ENCODE measurements around the gene MUC5B. TPM values are rescaled to one million over a fixed set of nuclear protein-coding genes. Genes with fewer than 3 reads are reported as not detected.
A peak's percentile ranks its signal among the peaks of the same experiment; 100 is the strongest.

MUC5B gene
- total and polyA plus RNA-seq, 2 of the 13 experiments (the other 11 are each of a cell fraction or from before 2014, with no cell fraction given) = 0.01 TPM; not detected in 1

DNA sequence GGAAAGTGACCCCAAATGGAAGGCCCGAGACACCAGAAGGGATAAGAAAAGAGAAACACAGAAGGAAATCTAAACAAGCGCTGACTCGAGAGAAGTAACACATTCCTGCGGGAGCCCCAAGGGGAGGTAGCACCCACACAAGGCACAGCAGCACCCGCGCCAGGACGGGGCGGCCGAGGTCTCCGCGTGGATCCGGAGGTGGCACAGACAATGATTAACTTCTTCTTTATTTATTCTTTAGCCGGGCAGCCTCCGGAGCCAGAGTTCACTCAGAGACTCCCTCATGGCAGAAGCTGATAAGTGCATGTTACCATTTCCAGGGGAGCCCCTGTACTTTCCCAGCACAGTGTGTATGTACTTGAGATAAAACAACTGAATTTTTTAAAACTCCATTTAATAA, 81.5 kb downstream of the MUC5B start (continued):
- TF ChIP-seq, protein P1, sequence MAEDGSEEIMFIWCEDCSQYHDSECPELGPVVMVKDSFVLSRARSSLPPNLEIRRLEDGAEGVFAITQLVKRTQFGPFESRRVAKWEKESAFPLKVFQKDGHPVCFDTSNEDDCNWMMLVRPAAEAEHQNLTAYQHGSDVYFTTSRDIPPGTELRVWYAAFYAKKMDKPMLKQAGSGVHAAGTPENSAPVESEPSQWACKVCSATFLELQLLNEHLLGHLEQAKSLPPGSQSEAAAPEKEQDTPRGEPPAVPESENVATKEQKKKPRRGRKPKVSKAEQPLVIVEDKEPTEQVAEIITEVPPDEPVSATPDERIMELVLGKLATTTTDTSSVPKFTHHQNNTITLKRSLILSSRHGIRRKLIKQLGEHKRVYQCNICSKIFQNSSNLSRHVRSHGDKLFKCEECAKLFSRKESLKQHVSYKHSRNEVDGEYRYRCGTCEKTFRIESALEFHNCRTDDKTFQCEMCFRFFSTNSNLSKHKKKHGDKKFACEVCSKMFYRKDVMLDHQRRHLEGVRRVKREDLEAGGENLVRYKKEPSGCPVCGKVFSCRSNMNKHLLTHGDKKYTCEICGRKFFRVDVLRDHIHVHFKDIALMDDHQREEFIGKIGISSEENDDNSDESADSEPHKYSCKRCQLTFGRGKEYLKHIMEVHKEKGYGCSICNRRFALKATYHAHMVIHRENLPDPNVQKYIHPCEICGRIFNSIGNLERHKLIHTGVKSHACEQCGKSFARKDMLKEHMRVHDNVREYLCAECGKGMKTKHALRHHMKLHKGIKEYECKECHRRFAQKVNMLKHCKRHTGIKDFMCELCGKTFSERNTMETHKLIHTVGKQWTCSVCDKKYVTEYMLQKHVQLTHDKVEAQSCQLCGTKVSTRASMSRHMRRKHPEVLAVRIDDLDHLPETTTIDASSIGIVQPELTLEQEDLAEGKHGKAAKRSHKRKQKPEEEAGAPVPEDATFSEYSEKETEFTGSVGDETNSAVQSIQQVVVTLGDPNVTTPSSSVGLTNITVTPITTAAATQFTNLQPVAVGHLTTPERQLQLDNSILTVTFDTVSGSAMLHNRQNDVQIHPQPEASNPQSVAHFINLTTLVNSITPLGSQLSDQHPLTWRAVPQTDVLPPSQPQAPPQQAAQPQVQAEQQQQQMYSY (CRISPR knock-in tag; IDR thresholded peaks at IDR 0.05) = no peak
- TF ChIP-seq AHDC1 (CRISPR knock-in tag; IDR thresholded peaks at IDR 0.05; ENCODE audit: borderline replicate concordance) (no peak), FOXA1 (IDR thresholded peaks at IDR 0.05) (no peak), FOXA1 (CRISPR knock-in tag; IDR thresholded peaks at IDR 0.05) (peak; percentile 65), AKAP8 (CRISPR knock-in tag; IDR thresholded peaks at IDR 0.05) (no peak), GFI1 (CRISPR knock-in tag; IDR thresholded peaks at IDR 0.05; ENCODE audit: borderline replicate concordance) (peak; percentile 8; the same call in 1 of the 2 replicates), KLF9 (CRISPR knock-in tag; IDR thresholded peaks at IDR 0.05; ENCODE audit: low read depth) (no peak), ZNF296 (CRISPR knock-in tag; conservative IDR thresholded peaks at IDR 0.05) (no peak), ZNF749 (CRISPR knock-in tag; IDR thresholded peaks at IDR 0.05; ENCODE audit: borderline replicate concordance) (no peak; the same call in 1 of the 2 replicates), TCF7L2 (IDR thresholded peaks at IDR 0.05; ENCODE audit: low read depth, low read length) (no peak), ZNF143 (CRISPR knock-in tag; IDR thresholded peaks at IDR 0.05) (no peak), HMG20A (CRISPR knock-in tag; IDR thresholded peaks at IDR 0.05; ENCODE audit: borderline replicate concordance) (peak; percentile 53), ZFP36 (IDR thresholded peaks at IDR 0.05; ENCODE audit: borderline replicate concordance, low read depth, low read length, partially characterized antibody) (no peak), ZNF646 (CRISPR knock-in tag; IDR thresholded peaks at IDR 0.05) (no peak)

Measured in HepG2 (cell line).